ENCODE data around the gene ZNF280D. TPM values are rescaled to one million over a fixed set of nuclear protein-coding genes. Genes with fewer than 3 reads are reported as not detected.
A peak's percentile ranks its signal among the peaks of the same experiment; 100 is the strongest.

The ZNF280D gene
- total and polyA plus RNA-seq, 2 of the 4 experiments (the other 2 are of a cell fraction): 8.3 to 21.0 TPM

GRCh38 chr15:56640549-56640948 is 92.8 kb downstream of the ZNF280D start:
- H4K91ac ChIP-seq (ENCODE audit: insufficient read depth, low read depth, low read length): no peak overlapping the region
- peaks cover 3 to 6% of the 10 kb centered on the region in 2 experiments; a peak in 1 of 4 replicates for H3K79me1 ChIP-seq (ENCODE audit: low read depth in 1 of 2, low read length in 2 of 2)
- H4K20me1 ChIP-seq (ENCODE audit: insufficient read depth, low read length): no peaks in the 10 kb centered on the region
- H3K4me1 ChIP-seq (ENCODE audit: control insufficient read depth, insufficient read depth, low read length): peaks cover 2% of the 10 kb centered on the region; the same call in 1 of the 2 replicates
- H2AFZ ChIP-seq (replicated peaks; ENCODE audit: low read length, poor library complexity): no peak overlapping the region
- no peak overlapping the region for H2BK5ac ChIP-seq (ENCODE audit: low read depth, low read length, poor library complexity, severe bottlenecking)
- no peak overlapping the region for H4K8ac ChIP-seq (ENCODE audit: low read depth in 2 of 2, low read length in 2 of 2)
- no peak overlapping the region for H2BK120ac ChIP-seq (ENCODE audit: low read depth, low read length)
- no peak overlapping the region for H3K4me3 ChIP-seq (ENCODE audit: insufficient read depth, low read depth, low read length)
- H2BK15ac ChIP-seq (ENCODE audit: low read depth, low read length): no peak overlapping the region
- no peak overlapping the region for H2BK20ac ChIP-seq (ENCODE audit: low read depth, low read length)
- no peak overlapping the region for H3K9ac ChIP-seq (ENCODE audit: low read depth, low read length)
- in situ Hi-C loops (cut with MboI; ENCODE audit: low sequenced_read_pairs) (no loop called here), intact Hi-C loops (cut with micrococcal nuclease) (loop anchor here (5.0 kb wide), 1 partner anchor 143 kb away; no protein-coding TSS in a partner anchor), dilution Hi-C loops (cut with HindIII; ENCODE audit: low sequenced_read_pairs, unreplicated experiment) (no loop called here)
- H3K18ac ChIP-seq (ENCODE audit: low read depth, low read length): no peak overlapping the region
- no peak overlapping the region for H3K14ac ChIP-seq (replicated peaks; ENCODE audit: low read depth, low read length)
- H3K4me2 ChIP-seq (ENCODE audit: low read depth, low read length): no peak overlapping the region
- no peak overlapping the region for H2AK9ac ChIP-seq (replicated peaks; ENCODE audit: low read depth, low read length, poor library complexity)
- no peak overlapping the region for H3K4ac ChIP-seq (ENCODE audit: low read depth, low read length)
- H3K9me3 ChIP-seq (ENCODE audit: control insufficient read depth, insufficient read depth, low read length): no peaks in the 10 kb centered on the region
- H3K27ac ChIP-seq (ENCODE audit: insufficient read depth, low read length): peak overlapping the region; percentile 71; the same call in 1 of the 2 replicates
- peaks cover 4% of the 10 kb centered on the region; the same call in 1 of the 2 replicates for H3K9me1 ChIP-seq (ENCODE audit: insufficient read depth, low read length)
- H3K36me3 ChIP-seq (ENCODE audit: control insufficient read depth, insufficient read depth, low read length): peaks cover 3% of the 10 kb centered on the region; the same call in 1 of the 2 replicates
- DNase-seq (peak; percentile 6), ATAC-seq (ENCODE audit: low read depth) (peak; percentile 86)
- no peak overlapping the region for H3K23ac ChIP-seq (ENCODE audit: low read depth, low read length)
- no peak overlapping the region for H4K5ac ChIP-seq (ENCODE audit: low read depth, low read length)
- BruUV-seq (replicated peaks): no TSS peak
- ChIA-PET POLR2A (ENCODE audit: unreplicated experiment) (interaction anchor here (0.6 kb wide), 1 partner anchor 79 kb away, joined by 5 read pairs; no protein-coding TSS in a partner anchor), CTCF (no interaction called here)
- WGBS, 2 experiments (ENCODE audit: extremely low coverage in 2 of 2, insufficient read length in 1 of 2): no CpG with 5 or more reads among the region's 2 CpGs
- no peak overlapping the region for H3K56ac ChIP-seq (ENCODE audit: extremely low read depth, insufficient read depth, low read length)
- TF ChIP-seq MXI1 (IDR thresholded peaks at IDR 0.05; ENCODE audit: borderline replicate concordance, low read depth, low read length): no peak
- no peak for TF ChIP-seq BHLHE40 (IDR thresholded peaks at IDR 0.05; ENCODE audit: low read depth, low read length)
- TF ChIP-seq RAD21 (IDR thresholded peaks at IDR 0.05; ENCODE audit: low read length): no peak
- TF ChIP-seq CHD1 (IDR thresholded peaks at IDR 0.05; ENCODE audit: low read depth, low read length): no peak
- no peak for TF ChIP-seq USF2 (IDR thresholded peaks at IDR 0.05; ENCODE audit: low read depth, low read length)
- no peak for TF ChIP-seq RCOR1 (IDR thresholded peaks at IDR 0.05; ENCODE audit: insufficient replicate concordance, low read length)
- TF ChIP-seq MAZ (IDR thresholded peaks at IDR 0.05; ENCODE audit: borderline replicate concordance, low read depth, low read length): no peak
- no peak for TF ChIP-seq POLR2A (IDR thresholded peaks at IDR 0.05; ENCODE audit: low read depth, low read length)
- TF ChIP-seq FOS (IDR thresholded peaks at IDR 0.05; ENCODE audit: low read depth, low read length): no peak
- no peak for TF ChIP-seq CEBPB (IDR thresholded peaks at IDR 0.05; ENCODE audit: low read depth, low read length)
- no peak for TF ChIP-seq NFE2L2 (IDR thresholded peaks at IDR 0.05; ENCODE audit: low read depth, low read length)
- no peak for TF ChIP-seq RFX5 (IDR thresholded peaks at IDR 0.05; ENCODE audit: low read depth, low read length)
- no peak for TF ChIP-seq SMC3 (IDR thresholded peaks at IDR 0.05; ENCODE audit: low read depth, low read length)
- TF ChIP-seq MAFK (IDR thresholded peaks at IDR 0.05; ENCODE audit: low read depth, low read length): no peak
- TF ChIP-seq CTCF (conservative IDR thresholded peaks at IDR 0.05; ENCODE audit: low read depth, low read length): no peak
- H2AK5ac ChIP-seq (ENCODE audit: low read depth, low read length): no peak overlapping the region
- no peaks in the 10 kb centered on the region for H3K27me3 ChIP-seq (ENCODE audit: control insufficient read depth, insufficient read depth, low read length)
